Hematopoietic multipotent progenitor cell treated with erythropoietin and hydrocortisone succinate and interleukin-3 and kit ligand, for 4 days (in vitro differentiated cells): ENCODE measurements around the gene SLC25A22.

Source experiments
- DNase-seq: peaks from one replicate; pipeline ENCODE4 v3.0.0-alpha.2; 2015

The SLC25A22 gene

DNA sequence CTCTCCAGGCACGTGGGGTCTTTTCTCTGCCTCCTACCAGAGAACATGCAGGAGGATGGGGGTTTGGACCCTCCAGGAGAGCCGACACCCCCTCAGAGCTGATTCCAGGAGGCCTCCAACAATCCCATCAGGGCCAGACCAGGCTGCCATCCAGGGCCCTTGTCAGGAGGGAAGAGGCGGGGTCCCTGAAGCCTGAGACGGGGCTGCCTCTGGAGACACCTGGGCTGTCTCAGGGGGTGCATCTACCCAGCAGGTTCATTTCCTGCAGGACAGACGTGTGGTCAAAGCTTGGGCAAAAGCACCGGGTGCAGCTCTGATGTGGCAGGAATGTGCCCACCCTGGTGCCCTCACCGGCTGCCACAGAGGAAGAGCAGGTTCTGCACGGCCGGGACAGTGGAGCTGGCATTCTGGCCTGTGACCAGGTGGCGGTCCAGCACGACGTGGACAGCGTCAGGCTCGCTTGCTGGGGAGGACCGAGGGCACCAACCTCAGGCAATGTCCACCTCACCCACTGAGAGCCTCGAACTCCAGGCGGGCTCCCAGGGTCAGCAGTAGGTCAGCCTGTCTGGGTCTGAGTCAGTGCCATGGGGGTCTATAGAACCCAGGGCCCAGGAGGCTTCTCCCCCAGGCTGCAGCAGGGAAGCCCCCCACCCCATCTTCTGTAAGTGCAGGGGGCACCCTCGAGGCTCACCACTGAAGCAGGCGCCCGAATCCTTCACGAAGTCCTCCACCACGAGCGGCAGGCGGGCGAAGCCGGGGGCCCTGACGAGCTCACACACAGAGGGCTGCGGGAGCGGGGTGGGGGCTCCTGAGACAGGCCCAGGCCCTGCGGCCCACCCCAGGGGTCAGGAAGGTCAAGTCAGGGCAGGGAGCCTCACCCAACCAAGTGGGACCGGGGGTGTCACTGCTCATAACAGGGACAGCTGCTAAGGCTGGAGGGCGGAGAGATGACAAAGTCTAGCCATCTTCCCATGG lies 27.2 kb downstream of the SLC25A22 start:
- no peak for DNase-seq

DNA sequence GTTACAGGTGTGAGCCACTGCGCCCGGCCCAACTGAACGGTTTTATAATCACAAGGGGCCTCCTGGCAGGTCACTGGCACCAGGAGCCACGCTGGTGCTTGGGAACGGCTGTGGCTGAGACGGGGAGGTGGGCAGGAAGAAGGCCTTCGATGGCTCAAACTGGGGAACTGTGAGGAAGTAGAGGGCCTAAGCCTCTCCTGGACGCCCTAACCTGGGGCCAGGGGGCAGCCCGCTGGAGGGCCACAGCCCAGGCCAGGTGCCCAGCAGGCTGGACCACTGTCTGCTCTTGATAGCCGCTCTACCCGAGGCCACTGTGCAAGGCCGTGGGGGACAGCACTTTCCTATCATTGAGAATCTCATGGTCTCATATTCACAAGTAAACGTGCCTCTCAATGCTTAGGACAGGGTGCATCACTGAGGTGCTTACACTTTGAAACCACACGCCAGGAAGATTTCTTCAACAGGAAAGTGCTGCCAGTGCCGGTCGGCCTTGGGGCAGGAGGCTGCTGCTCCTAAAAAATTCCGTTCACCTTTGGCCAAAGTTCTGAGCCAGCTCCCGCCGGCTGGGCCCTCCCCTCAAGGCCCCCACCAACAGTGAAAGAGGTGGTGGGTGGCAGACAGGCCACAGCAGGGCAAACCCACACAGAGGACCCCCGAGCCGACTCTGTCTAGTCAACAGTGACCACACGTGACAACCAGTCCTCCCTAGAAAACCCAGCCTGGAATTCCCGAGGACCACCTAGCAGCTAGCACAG lies 28.0 kb downstream of the SLC25A22 start:
- no peak for DNase-seq

DNA sequence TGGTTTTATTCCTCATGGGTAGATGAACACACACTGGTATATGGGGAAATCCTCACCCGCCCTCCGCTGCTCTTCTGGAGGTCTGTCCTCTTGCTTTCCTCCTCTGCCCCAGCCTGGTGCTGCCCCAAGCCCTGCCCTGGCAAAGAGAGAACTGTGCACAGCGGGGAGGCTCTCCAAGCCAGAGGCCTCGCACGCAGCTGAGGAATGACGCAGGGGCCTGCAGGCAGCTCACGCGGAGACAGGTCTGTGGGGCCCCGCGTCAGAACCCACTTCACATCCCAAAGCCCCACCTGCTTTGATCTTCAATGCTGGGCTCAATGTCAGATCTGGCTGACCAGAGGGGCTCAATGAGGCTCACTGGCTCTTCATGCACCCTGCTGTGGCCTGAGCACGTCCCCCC lies 30.8 kb downstream of the SLC25A22 start:
- DNase-seq: no peak

DNA sequence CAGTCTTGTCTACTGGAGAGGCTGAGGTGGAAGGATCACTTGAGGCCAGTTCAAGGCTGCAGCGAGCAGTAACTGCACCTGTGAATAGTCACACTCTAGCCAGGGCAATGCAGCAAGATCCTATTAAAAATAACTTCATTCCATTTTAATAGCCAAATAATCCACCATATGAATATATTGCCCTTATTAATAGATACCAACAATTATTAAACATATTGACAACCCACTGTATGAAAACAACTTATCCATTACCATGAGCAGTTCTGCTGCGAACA lies 31.2 kb downstream of the SLC25A22 start:
- DNase-seq: no peak

DNA sequence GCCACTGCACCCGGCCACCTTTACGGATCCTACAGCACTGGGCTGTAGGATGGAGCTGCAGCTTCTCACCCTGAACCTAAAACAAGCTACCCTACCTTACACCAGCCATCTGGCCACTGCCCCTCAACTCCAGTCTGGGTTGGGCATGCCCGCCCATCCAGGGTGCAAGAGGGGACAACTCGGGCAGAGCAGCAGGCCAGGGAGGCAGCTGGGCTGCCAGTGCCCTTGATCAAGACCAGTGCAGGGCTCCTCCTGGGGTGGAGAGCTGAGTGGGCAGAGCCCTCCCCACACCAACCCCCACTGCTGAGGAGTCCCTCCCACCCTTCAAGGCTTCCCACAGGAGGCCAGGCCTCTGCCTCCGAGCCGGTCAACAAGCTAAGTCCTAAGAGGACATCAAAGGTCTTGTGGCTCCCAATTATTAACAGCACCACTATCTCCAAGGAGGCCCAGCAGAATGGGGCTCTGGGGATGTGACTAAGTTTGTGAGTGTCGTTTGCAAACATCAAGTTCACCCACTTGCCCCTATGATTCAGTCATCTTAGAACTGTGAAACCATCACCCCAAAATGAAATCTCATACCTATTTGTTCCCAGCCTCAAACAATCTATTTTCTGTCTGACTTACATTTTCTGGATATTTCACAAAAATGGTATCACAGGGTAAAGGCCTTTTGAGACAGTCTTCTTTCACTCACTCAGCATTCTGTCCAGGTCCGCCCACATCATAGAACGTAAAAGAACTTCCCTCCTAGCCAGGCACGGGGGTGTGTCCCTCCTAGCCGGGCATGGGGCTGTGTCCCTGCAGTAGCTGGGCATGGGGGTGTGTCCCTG lies 31.8 kb downstream of the SLC25A22 start:
- DNase-seq: no peak

- DNase-seq: no peak
Measured at GRCh38 chr11:765802-766091, 32.3 kb downstream of the SLC25A22 start.

- peak; percentile 90 for DNase-seq
Measured at GRCh38 chr11:765025-765801, 32.9 kb downstream of the SLC25A22 start.

- DNase-seq: no peak
Measured at GRCh38 chr11:764322-765024, 33.6 kb downstream of the SLC25A22 start.

DNA sequence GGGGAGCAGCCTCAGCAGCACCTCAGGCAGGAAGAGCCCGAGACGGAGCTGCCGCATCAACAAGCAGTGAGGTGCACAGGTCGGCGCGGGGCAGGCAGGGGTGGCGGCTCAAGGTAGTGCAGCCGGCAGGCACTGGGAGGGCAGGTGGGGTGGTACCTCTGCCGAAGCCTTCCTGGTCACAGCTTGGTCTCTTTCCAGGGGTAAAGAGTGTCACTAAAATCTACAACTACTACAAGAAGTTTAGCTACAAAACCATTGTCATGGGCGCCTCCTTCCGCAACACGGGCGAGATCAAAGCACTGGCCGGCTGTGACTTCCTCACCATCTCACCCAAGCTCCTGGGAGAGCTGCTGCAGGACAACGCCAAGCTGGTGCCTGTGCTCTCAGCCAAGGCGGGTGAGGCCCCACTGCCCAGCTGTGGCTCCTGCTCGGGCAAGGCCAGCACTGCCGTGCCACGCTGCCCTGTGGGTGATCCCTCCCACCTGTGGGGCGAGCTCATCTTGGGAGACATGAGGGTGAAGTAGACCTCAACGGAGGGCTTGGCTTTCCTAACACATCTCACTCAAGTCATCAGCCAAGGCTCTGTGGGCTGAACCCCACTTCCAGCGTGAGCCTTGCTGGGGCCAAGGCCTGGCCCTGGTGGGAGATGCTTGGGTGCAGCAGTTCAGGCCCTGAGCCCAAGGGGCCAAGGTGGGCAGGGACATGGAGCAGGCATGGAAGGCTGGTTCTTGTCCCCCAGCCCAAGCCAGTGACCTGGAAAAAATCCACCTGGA lies 34.3 kb downstream of the SLC25A22 start:
- DNase-seq: no peak

DNA sequence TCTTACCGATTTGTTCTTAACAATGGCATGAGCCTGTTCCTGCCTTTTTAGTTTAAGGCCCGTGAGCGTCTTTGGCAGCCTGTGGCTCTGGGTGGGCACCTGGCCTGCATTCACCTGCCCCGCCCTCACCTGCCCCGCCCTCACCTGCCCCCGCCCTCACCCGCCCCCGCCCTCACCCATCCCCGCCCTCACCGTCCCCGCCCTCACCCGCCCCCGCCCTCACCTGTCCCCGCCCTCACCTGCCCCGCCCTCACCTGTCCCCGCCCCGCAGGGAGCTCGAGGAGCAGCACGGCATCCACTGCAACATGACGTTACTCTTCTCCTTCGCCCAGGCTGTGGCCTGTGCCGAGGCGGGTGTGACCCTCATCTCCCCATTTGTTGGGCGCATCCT lies 35.0 kb downstream of the SLC25A22 start:
- DNase-seq: no peak

- DNase-seq: peak; percentile 88
Measured at GRCh38 chr11:762421-763072, 35.5 kb downstream of the SLC25A22 start.

GRCh38 chr11:761526-762108 lies 36.5 kb downstream of the SLC25A22 start:
- DNase-seq: no peak

- no peak for DNase-seq
Measured at GRCh38 chr11:760236-760635, 37.8 kb downstream of the SLC25A22 start.

DNA sequence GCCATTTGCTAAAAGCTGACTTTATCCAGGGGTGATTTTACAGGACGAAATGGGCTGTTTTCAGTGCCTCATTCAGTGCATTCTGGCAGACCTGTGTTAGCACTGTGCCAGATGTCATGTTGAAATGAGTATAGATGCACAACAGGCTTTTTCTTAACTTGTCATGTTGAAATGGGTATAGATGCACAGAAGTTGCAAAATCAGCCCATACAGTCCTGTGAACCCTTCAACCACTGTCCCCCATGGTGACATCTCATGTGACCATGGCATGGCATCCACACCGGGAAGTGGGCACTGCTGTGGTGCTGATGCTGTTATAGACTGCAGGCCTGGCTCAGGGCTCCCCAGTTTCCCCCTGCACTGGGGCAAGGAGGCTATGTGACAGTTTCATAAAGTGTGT lies 48.4 kb downstream of the SLC25A22 start:
- peak; percentile 79 for DNase-seq

DNA sequence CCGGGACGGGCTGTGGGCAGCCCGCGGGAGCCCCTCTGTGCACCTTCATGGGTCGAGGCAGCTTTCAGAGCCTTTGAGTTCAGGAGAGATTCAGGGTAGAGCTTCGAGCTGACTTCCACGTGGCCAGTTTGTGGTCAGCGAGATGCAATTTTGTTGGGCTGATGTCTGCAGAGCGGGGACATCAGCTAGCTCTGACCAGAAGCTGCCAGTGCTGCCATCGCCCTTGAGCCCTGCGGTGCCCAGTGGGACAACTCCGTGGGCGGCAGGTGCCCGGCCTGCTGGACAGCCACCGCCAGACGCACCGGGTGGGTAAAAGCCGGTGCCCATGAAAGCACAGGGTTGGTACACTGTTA lies 50.1 kb downstream of the SLC25A22 start:
- peak; percentile 58 for DNase-seq

- peak; percentile 97 for DNase-seq
Measured at GRCh38 chr11:747158-748006, 50.7 kb downstream of the SLC25A22 start, which contains the start of gene TALDO1. TSS of gene TALDO1 (plus strand) at chr11:747464. CDS start at chr11:747482, 18 bp downstream.

- peak; percentile 66 for DNase-seq
Measured at GRCh38 chr11:746289-747157, 51.6 kb downstream of the SLC25A22 start.

GRCh38 chr11:745428-745827 lies 52.7 kb downstream of the SLC25A22 start:
- peak; percentile 66 for DNase-seq
